ENCODE measurements around the gene TNFRSF12A. TPM values are rescaled to one million over a fixed set of nuclear protein-coding genes. Genes with fewer than 3 reads are reported as not detected.

The TNFRSF12A gene
- 1 to 10 TPM; 2.7 to 6.8 (median 3.6) TPM for polyA plus RNA-seq (ENCODE audit: insufficient read depth in 1 of 5, insufficient read length in 5 of 5, low replicate concordance in 1 of 5)
- long read RNA-seq, donor 1, transcript TNFRSF12A-201 (4 exons, 1,033 nt) = major isoform, 16 of 17 reads
- long read RNA-seq, donor 1, partial matches to known transcripts = 0 of 17 reads
- long read RNA-seq, donor 1, other reads (novel, unspliced or antisense) = 0 of 17 reads
- long read RNA-seq, donor 2, partial matches to known transcripts = 0 of 2 reads
- long read RNA-seq, donor 2, other reads (novel, unspliced or antisense) = 0 of 2 reads
- long read RNA-seq, donor 3, partial matches to known transcripts = 0 of 3 reads
- long read RNA-seq, donor 3, other reads (novel, unspliced or antisense) = 0 of 3 reads
- long read RNA-seq, donor 4, partial matches to known transcripts = 0 of 4 reads
- long read RNA-seq, donor 4, other reads (novel, unspliced or antisense) = 0 of 4 reads
- long read RNA-seq, donor 5, transcript TNFRSF12A-201 (4 exons, 1,033 nt) = major isoform, 7 of 7 reads
- long read RNA-seq, donor 5, partial matches to known transcripts = 0 of 7 reads
- long read RNA-seq, donor 5, other reads (novel, unspliced or antisense) = 0 of 7 reads
- long read RNA-seq, donor 6, transcript TNFRSF12A-201 (4 exons, 1,033 nt) = major isoform, 8 of 8 reads
- long read RNA-seq, donor 6, partial matches to known transcripts = 0 of 8 reads
- long read RNA-seq, donor 6, other reads (novel, unspliced or antisense) = 0 of 8 reads
- long read RNA-seq, donor 7, transcript TNFRSF12A-201 (4 exons, 1,033 nt) = major isoform, 7 of 7 reads
- long read RNA-seq, donor 7, partial matches to known transcripts = 0 of 7 reads
- long read RNA-seq, donor 7, other reads (novel, unspliced or antisense) = 0 of 7 reads
- long read RNA-seq, donor 8, partial matches to known transcripts = 0 of 4 reads
- long read RNA-seq, donor 8, other reads (novel, unspliced or antisense) = 0 of 4 reads

- no peak for DNase-seq
Measured at GRCh38 chr16:3020247-3020603, at the start of gene TNFRSF12A. Gene TNFRSF12A, plus strand, starts transcription at chr16:3020368. Its CDS starts 30 bp downstream, at chr16:3020398.

GRCh38 chr16:2970563-2970962, 49.6 kb upstream of the TNFRSF12A start:
- DNase-seq = no peak

DNA sequence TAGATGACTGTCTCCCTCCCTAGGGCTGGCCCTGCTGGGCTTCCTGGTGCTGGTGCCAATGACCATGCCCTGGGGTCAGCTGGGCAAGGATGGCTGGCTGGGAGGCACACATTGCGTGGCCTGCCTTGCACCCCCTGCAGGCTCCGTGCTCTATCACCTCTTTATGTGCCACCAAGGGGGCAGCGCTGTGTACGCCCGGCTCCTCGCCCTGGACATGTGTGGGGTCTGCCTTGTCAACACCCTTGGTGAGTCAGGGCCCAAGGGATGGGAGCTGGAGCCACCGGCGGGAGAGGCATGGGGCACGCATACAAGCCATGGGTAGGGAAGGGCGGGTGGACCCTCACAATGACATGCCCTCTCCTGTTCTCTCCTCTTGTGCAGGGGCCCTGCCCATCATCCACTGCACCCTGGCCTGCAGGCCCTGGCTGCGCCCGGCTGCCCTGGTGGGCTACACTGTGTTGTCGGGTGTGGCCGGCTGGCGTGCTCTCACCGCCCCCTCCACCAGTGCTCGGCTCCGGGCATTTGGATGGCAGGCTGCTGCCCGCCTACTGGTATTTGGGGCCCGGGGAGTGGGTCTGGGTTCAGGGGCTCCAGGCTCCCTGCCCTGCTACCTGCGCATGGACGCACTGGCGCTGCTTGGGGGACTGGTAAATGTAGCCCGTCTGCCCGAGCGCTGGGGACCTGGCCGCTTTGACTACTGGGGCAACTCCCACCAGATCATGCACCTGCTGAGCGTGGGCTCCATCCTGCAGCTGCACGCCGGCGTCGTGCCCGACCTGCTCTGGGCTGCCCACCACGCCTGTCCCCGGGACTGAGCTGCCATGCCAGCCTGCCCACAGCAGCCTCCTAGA, 48.8 kb upstream of the TNFRSF12A start:
- no peak for DNase-seq

GRCh38 chr16:2971985-2972784, 48.0 kb upstream of the TNFRSF12A start:
- no peak for DNase-seq

DNA sequence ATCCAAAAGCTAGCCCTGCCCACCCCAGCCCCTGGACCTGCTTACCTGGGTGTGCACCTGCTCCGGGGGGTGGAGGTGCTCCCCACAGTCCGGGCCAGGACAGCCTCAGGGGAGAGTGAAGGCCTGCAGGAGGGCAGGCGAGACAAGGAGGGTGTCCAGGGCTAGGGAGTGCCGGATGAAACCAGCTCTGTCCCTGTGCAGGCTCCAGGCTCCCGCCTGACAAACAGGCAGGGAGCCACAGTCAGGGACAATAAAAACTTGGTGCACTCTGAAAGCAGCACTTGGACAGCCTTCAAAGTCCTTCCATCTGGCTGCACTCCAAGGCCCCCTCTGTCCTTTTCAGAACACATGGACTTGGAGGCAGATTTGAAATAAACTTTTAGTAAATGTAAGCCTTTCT, 47.1 kb upstream of the TNFRSF12A start:
- DNase-seq = peak in 1 of 2 donors; percentile 59

GRCh38 chr16:2973605-2974318, 46.4 kb upstream of the TNFRSF12A start:
- no peak for DNase-seq

GRCh38 chr16:2974319-2975056, 45.7 kb upstream of the TNFRSF12A start:
- DNase-seq = no peak

GRCh38 chr16:2975161-2975795, 44.9 kb upstream of the TNFRSF12A start:
- no peak for DNase-seq

- no peak for DNase-seq
Measured at GRCh38 chr16:2976201-2976600, 44.0 kb upstream of the TNFRSF12A start.

DNA sequence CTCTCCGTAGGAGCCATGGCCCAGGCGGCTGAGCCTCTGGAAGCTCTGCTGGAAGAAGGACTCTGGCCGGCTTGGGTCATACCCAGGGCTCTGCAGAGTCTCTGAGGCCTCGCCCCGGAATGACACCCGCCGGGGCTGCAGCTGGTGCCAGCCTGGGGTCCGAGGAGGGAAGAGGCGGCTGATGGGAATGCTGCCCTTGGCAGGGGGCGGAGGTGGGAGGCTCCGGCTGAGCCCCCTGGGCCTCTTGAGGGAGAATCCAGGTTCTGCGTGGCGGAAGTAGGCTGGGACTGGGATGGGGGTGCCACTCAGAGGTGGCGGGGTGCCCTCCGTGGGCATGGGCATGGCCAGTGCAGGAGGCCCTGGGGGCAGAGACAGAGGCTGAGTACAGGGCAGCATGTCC, 43.5 kb upstream of the TNFRSF12A start:
- DNase-seq = no peak

- DNase-seq = peak; percentile 65 to 72
Measured at GRCh38 chr16:2977440-2977839, 42.7 kb upstream of the TNFRSF12A start.

DNA sequence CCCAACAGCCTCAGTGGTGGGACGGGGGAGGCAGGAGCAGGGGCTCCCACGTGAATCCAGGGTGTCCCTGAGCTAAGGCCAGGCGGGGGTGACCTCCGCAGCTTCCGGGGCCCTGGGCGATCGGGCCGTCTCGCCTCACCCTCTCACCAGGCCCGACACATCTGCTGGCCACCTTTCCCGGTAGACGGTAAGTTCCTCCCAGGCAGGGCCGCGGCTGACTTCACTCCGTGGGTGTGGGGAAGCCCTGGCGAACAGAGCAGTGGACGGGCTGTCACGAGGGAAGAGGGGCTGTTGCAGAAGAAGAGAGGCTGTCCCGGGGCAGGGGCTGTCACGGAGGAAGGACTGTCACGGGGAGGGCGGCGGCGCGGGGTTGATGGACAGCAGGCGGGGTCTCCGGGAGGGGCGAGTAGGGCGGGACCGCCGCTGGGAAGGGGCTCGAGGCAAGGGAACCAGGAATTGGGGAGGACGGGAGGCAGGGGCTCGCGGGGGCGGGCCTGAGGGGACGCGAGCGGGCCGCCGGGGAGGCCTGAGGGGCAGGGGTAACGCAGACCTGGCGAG, 40.4 kb upstream of the TNFRSF12A start:
- no peak for DNase-seq

DNA sequence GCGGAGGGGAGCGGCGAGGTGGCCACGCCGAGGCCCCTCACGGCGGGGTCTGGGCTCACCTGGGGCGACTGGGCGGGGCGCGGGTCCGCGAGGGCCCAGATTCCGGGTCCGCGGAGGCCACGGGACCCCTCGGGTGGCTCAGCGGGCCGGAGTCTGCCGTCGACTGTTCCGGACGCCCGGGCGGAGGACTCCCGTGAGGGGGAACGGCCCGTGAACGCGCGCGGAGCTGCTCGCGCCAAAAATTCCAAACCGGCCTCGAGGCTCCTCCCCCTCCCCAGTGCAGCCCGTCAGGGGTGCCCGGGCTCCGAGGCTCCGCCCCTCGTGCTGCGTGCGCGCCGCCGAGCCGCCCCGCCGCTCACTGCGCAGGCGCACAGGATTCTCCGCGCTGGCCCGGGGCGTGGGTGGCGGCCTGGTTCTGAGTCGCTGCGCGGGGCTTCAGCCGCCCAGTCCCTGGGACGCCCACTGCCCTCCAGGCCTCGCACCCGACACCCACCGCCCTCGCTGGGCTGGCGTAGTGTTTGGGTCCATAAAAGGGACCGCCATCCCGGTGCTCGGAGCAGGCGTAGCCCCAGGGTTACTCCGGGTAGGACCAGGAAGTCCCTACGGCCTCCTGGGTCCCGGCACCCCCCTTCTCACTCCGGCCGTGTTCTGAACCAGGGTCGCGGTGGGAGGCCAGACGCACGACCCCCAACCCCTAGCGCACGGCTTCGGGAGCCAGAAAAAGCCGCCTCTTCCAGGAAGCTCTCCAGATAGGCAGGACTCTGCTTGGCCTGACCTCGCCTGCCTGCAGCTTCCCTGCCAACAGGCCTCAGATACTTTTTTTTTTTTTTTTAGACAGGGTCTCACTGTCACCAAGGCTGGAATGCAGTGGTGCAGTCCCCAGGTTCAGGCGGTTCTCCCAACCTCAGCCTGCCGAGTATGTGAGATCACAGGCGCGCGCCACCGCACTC, 39.7 kb upstream of the TNFRSF12A start, which contains the start of gene PKMYT1:
TSS of gene PKMYT1 (minus strand) at position 220 of the 950 bp plus-strand sequence. CDS start 789 bp downstream, outside the sequence.
- DNase-seq = peak; percentile 91

DNA sequence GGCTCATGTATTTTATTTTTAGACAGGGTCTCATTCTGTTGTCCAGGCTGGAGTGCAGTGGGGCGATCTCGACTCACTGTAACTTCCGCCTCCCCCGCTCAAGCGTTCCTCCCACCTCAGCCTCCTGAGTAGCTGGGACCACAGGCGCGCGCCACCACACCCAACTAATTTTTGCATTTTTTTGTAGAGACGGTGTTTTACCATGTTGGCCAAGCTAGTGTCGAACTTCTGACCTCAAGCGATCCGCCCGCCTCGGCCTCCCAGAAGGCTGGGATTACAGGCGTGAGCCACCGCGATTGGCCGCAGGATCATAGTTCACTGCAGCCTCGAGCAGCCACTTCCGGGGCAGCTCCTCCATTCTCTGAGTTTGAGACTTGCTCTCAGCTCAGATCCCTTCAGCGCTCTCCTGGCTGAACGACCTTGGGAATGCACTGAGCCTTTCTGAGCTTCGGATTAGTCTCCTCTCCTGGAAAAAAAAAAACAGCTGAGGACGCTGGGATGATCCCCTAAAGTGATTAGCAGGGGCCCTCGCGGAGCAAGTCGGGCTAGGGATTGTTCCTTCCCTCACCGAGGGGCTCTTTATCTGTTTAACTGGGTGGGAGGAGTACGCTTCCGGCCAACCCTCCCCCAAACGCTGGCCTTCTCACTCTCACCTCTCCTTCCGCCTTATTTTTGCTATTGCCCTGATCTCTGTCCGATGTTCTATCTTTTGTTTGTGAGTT, 38.8 kb upstream of the TNFRSF12A start:
- DNase-seq = no peak

GRCh38 chr16:2981899-2982250, 38.3 kb upstream of the TNFRSF12A start:
- no peak for DNase-seq

- DNase-seq = no peak
Measured at GRCh38 chr16:2982402-2982801, 37.8 kb upstream of the TNFRSF12A start.

Data from right lung (tissue), 10 donors.